ENCODE measurements around the gene AKR1C1. TPM values are rescaled to one million over a fixed set of nuclear protein-coding genes. Genes with fewer than 3 reads are reported as not detected.
"Not testable (repeated sequence)": the region's sequence is repeated elsewhere in the genome, so short reads cannot be mapped to it uniquely, and the experiment has no call there.

The AKR1C1 gene
- total and polyA plus RNA-seq, 4 donors = 7.9 to 55.1 (median 45.2) TPM

DNA sequence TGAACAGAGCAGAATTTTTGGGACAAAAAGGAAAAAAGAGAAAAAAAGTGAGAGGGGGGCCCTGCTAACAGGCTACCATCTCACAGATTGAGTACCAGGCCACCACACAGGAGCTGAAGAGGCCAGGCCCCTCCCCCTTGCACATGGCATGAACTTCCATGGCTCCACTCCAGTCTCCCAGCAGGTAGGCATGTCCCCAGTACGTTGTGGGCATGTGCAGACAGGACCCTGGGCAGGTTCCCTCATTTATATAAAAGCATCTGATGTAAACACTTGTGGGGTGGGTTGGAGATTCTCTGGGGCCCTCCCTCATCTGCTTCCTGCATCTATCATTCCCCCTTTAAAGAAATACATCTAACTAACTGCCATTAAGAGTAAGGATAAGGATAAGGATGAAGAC lies 45.0 kb upstream of the AKR1C1 start:
- no peak for ATAC-seq (ENCODE audit: insufficient read depth, low FRiP score)
- no peak for DNase-seq
- Histone ChIP-seq H3K36me3 (ENCODE audit: control insufficient read depth in 4 of 4, insufficient read depth in 4 of 4, low read length in 4 of 4) (no peaks in the 10 kb centered on the region), H3K9ac (ENCODE audit: insufficient read depth in 1 of 2, low read length in 2 of 2) (no peak overlapping the region), H3K27me3 (ENCODE audit: control insufficient read depth in 3 of 3, insufficient read depth in 3 of 3, low read length in 2 of 3) (no peaks in the 10 kb centered on the region), H3K9me3 (ENCODE audit: control insufficient read depth in 4 of 4, insufficient read depth in 3 of 4, low read length in 3 of 4) (no peaks in the 10 kb centered on the region), H3K4me3 (no peak overlapping the region), H3K27ac (ENCODE audit: low read depth in 1 of 2, low read length in 1 of 2) (no peak overlapping the region), H3K4me1 (ENCODE audit: control insufficient read depth in 5 of 5, insufficient read depth in 5 of 5, low read length in 5 of 5) (no peaks in the 10 kb centered on the region)
- TF ChIP-seq, protein P1, sequence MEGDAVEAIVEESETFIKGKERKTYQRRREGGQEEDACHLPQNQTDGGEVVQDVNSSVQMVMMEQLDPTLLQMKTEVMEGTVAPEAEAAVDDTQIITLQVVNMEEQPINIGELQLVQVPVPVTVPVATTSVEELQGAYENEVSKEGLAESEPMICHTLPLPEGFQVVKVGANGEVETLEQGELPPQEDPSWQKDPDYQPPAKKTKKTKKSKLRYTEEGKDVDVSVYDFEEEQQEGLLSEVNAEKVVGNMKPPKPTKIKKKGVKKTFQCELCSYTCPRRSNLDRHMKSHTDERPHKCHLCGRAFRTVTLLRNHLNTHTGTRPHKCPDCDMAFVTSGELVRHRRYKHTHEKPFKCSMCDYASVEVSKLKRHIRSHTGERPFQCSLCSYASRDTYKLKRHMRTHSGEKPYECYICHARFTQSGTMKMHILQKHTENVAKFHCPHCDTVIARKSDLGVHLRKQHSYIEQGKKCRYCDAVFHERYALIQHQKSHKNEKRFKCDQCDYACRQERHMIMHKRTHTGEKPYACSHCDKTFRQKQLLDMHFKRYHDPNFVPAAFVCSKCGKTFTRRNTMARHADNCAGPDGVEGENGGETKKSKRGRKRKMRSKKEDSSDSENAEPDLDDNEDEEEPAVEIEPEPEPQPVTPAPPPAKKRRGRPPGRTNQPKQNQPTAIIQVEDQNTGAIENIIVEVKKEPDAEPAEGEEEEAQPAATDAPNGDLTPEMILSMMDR (IDR thresholded peaks at IDR 0.05; ENCODE audit: control extremely low read depth, extremely low read depth) = no peak
- WGBS, 2 donors = 82 to 88% methylated on average over 1 of the region's 1 CpG

DNA sequence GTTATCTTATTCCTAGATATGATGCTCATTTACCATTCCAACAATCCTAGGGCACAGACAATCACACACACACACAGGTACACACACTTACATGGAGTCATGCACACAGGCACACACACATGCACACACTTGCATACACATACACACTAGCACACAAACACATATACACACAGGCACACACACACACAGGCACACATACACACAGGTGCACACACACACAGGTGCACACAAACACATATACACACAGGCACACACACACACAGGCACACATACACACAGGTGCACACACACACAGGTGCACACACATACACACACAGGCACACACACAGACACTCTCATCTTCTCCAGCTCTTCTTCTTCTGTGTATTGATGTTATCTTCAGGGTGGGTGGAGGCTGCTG lies 38.7 kb upstream of the AKR1C1 start:
- H3K27ac ChIP-seq (ENCODE audit: low read depth in 1 of 2, low read length in 1 of 2); H3K4me3 ChIP-seq; ATAC-seq (ENCODE audit: insufficient read depth, low FRiP score); H3K4me1 ChIP-seq (ENCODE audit: control insufficient read depth in 5 of 5, insufficient read depth in 5 of 5, low read length in 5 of 5); H3K36me3 ChIP-seq (ENCODE audit: control insufficient read depth in 4 of 4, insufficient read depth in 4 of 4, low read length in 4 of 4); H3K9ac ChIP-seq (ENCODE audit: insufficient read depth in 1 of 2, low read length in 2 of 2); H3K27me3 ChIP-seq (ENCODE audit: control insufficient read depth in 3 of 3, insufficient read depth in 3 of 3, low read length in 2 of 3); H3K9me3 ChIP-seq (ENCODE audit: control insufficient read depth in 4 of 4, insufficient read depth in 3 of 4, low read length in 3 of 4); DNase-seq: not testable (repeated sequence)

DNA sequence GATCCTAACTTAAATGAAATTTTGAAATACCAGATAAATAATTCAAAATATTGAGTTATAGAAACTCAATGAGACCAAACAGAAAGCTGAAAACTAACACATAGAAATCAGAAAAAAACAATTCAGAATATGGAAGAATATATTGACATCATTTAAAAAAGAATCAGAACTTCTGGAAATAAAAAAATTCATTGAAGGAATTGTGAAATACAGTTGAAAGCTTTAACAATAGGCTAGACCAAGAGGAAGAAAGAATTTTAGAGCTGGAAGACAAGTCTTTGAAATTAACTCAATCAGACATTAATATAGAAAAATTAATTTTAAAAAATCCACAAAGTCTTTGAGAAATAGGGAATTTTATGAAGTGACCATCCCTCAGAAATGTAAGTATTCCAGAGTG lies 36.8 kb upstream of the AKR1C1 start:
- TF ChIP-seq, protein P1 (IDR thresholded peaks at IDR 0.05; ENCODE audit: control extremely low read depth, extremely low read depth) = no peak
- H3K4me1 ChIP-seq (ENCODE audit: control insufficient read depth in 5 of 5, insufficient read depth in 5 of 5, low read length in 5 of 5) = no peaks in the 10 kb centered on the region

DNA sequence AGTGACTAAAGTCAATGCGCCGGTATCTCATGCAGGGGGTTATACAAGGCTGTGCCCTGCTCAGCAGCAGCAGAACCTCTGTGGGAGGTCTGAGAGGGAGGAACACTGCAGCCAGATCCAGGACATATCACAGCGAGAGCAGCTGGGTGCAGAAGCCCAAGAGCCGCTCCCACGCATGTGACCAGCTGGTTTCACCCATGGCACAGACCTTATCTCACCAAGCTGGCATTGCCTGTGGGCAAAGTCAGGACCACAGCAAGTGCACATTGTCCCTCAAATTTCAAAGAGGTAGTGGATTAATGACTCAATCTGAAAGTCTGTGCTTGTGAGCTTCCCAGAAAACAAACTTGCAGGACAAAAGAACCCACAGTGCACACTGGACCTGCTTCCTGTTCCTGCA lies 31.6 kb upstream of the AKR1C1 start:
- Histone ChIP-seq H3K4me1 (ENCODE audit: control insufficient read depth in 5 of 5, insufficient read depth in 5 of 5, low read length in 5 of 5) (no peaks in the 10 kb centered on the region), H3K36me3 (ENCODE audit: control insufficient read depth in 4 of 4, insufficient read depth in 4 of 4, low read length in 4 of 4) (peaks cover 0 to 2% (median 0%) of the 10 kb centered on the region in 4 donors), H3K4me3 (no peak overlapping the region), H3K27ac (ENCODE audit: low read depth in 1 of 2, low read length in 1 of 2) (no peak overlapping the region), H3K9ac (ENCODE audit: insufficient read depth in 1 of 2, low read length in 2 of 2) (no peak overlapping the region), H3K27me3 (ENCODE audit: control insufficient read depth in 3 of 3, insufficient read depth in 3 of 3, low read length in 2 of 3) (no peaks in the 10 kb centered on the region), H3K9me3 (ENCODE audit: control insufficient read depth in 4 of 4, insufficient read depth in 3 of 4, low read length in 3 of 4) (peaks cover 0 to 5% (median 3%) of the 10 kb centered on the region in 4 donors)
- no peak for DNase-seq
- WGBS, 2 donors = 55 to 86% methylated on average over 5 of the region's 5 CpGs
- TF ChIP-seq, protein P1 (IDR thresholded peaks at IDR 0.05; ENCODE audit: control extremely low read depth, extremely low read depth) = no peak
- no peak for ATAC-seq (ENCODE audit: insufficient read depth, low FRiP score)

More for the DNA sequence above, 36.8 kb upstream of the AKR1C1 start:
- Histone ChIP-seq H3K4me3 (no peak overlapping the region), H3K9me3 (ENCODE audit: control insufficient read depth in 4 of 4, insufficient read depth in 3 of 4, low read length in 3 of 4) (peaks cover 0 to 9% (median 6%) of the 10 kb centered on the region in 4 donors), H3K27me3 (ENCODE audit: control insufficient read depth in 3 of 3, insufficient read depth in 3 of 3, low read length in 2 of 3) (no peaks in the 10 kb centered on the region), H3K27ac (ENCODE audit: low read depth in 1 of 2, low read length in 1 of 2) (no peak overlapping the region), H3K9ac (ENCODE audit: insufficient read depth in 1 of 2, low read length in 2 of 2) (no peak overlapping the region), H3K36me3 (ENCODE audit: control insufficient read depth in 4 of 4, insufficient read depth in 4 of 4, low read length in 4 of 4) (no peaks in the 10 kb centered on the region)
- no peak for DNase-seq
- ATAC-seq (ENCODE audit: insufficient read depth, low FRiP score) = no peak
